GM10266 (cell line): ENCODE data around the gene STK25.

ENCODE experiments used
- DNase-seq: peaks from one replicate; pipeline ENCODE4 v3.0.0; 2012; ENCODE audit errors: extremely low spot score
- CTCF ChIP-seq: IDR thresholded peaks from 2 replicates; pipeline ENCODE4 v1.5.1; 2012; ENCODE audit warnings: mild to moderate bottlenecking, low read depth; ENCODE audit not compliant: control insufficient read depth, insufficient read depth; ENCODE audit errors: missing control alignments

STK25 gene

GRCh38 chr2:241489733-241490680 is 18.4 kb downstream of the STK25 start:
- no peak for DNase-seq
- TF ChIP-seq CTCF: no peak

GRCh38 chr2:241489088-241489487 is 19.3 kb downstream of the STK25 start:
- DNase-seq: no peak
- TF ChIP-seq CTCF: no peak

GRCh38 chr2:241485172-241485911 is 23.0 kb downstream of the STK25 start:
- no peak for TF ChIP-seq CTCF
- DNase-seq: no peak

GRCh38 chr2:241483305-241483704 is 25.1 kb downstream of the STK25 start:
- DNase-seq: no peak
- no peak for TF ChIP-seq CTCF

GRCh38 chr2:241482126-241482955 is 26.0 kb downstream of the STK25 start:
- TF ChIP-seq CTCF: no peak
- no peak for DNase-seq

- DNase-seq: no peak
- TF ChIP-seq CTCF: no peak
These were observed 26.7 kb downstream of the STK25 start for GRCh38 chr2:241481687-241482086.
